DOHH2 (cell line): Measurements from ENCODE around the gene TLR10.
"Not testable (repeated sequence)": the region's sequence is repeated elsewhere in the genome, so short reads cannot be mapped to it uniquely, and the experiment has no call there.

Source experiments
- CTCF ChIP-seq: fragments of 200-600 bp; sonication (generic); IDR thresholded peaks from one replicate; pipeline ENCODE4 v1.5.1; 2014; ENCODE audit warnings: antibody characterized with exemption, mild to moderate bottlenecking, low read depth, low read length; ENCODE audit not compliant: poor library complexity, severe bottlenecking
- EZH2phosphoT487 ChIP-seq: fragments of 200-600 bp; sonication (generic); IDR thresholded peaks from 2 replicates; pipeline ENCODE4 v1.6.1; 2017; ENCODE audit warnings: borderline replicate concordance, mild to moderate bottlenecking, antibody characterized with exemption, low read length, moderate library complexity, mixed read lengths

GRCh38 chr4:38806251-38806650 is 23.5 kb upstream of the TLR10 start:
- TF ChIP-seq CTCF, EZH2phosphoT487: not testable (repeated sequence)
